ENCODE results near the gene HDAC1.
"Not testable (repeated sequence)": the region's sequence is repeated elsewhere in the genome, so short reads cannot be mapped to it uniquely, and the experiment has no call there.

The HDAC1 gene

GRCh38 chr1:32274646-32275340, 17.1 kb upstream of the HDAC1 start:
- no peak for DNase-seq

DNA sequence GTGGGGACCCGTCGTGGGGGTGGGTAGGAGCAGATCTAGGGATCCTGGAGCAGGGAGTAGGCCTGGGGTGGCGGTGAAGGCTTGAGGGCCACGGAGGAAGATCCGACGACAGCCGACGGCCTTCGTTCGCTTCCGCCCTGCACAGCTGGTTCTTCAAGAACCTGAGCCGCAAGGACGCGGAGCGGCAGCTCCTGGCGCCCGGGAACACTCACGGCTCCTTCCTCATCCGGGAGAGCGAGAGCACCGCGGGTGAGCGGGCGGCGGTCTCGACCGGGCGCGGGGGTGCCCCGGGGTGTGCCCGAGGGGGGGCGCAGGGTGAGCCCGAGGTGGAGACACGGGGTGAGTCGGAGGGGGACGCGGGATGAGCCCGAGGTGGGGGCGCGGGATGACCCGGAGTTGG, 16.5 kb upstream of the HDAC1 start:
- no peak for DNase-seq

DNA sequence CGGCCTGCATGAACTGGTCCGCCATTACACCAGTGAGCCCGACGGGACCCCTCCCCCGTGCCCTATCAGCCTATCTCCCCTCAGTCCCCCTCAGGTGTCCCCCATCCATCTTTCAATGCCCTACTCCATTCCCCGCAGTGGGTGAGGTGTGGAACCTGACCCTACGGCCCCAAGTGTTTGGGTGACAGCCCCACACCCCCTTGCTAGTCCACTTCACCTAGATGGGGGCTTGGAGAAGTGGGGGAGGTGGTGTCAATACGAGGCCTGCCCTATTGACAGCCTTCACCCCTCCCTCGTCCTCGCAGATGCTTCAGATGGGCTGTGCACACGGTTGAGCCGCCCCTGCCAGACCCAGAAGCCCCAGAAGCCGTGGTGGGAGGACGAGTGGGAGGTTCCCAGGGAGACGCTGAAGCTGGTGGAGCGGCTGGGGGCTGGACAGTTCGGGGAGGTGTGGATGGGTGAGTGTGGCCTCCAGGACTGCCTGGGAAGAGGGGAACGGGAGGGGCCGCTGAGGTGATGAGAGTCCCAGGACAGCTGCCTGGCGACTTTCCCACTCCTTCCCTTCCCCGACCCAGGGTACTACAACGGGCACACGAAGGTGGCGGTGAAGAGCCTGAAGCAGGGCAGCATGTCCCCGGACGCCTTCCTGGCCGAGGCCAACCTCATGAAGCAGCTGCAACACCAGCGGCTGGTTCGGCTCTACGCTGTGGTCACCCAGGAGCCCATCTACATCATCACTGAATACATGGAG, 15.7 kb upstream of the HDAC1 start:
- DNase-seq = no peak

- DNase-seq = not testable (repeated sequence)
Observed at GRCh38 chr1:32284777-32285176, 7.1 kb upstream of the HDAC1 start.

GRCh38 chr1:32285658-32286057, 6.2 kb upstream of the HDAC1 start:
- DNase-seq = no peak

DNA sequence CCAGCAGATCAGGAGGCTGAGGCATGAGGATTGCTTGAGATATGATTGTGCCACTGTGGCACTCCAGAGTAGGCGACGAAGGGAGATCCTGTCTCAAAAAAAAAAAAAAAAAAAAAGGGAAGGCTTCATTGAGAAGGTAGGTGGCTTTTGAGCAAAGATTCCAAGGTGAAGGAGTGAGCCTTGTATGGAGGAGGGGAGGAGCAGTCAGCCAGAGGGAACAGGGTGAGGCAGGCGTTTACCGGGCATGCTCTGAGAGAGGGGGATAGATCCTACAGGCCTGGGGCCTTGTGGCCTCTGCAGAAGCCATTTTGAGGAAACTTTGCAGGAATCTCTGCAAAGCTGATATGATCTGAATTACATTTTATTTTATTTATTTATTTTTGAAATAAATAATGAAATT, 5.1 kb upstream of the HDAC1 start:
- DNase-seq = no peak

DNA sequence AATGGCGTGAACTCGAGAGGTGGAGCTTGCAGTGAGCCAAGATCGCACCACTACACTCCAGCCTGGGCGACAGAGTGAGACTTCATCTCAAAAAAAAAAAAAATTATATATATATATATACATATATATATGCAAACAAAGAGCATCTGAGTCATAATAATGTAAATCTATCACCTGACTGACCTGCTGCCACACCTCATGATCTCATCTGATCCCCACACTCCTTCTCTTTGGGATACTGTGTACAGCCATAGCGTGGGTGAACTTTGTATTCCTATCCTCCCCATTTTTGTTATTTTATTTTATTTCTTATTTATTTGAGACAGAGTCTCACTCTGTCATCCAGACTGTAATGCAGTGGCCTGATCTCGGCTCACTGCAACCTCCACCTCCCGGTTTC, 2.6 kb upstream of the HDAC1 start:
- no peak for DNase-seq

DNA sequence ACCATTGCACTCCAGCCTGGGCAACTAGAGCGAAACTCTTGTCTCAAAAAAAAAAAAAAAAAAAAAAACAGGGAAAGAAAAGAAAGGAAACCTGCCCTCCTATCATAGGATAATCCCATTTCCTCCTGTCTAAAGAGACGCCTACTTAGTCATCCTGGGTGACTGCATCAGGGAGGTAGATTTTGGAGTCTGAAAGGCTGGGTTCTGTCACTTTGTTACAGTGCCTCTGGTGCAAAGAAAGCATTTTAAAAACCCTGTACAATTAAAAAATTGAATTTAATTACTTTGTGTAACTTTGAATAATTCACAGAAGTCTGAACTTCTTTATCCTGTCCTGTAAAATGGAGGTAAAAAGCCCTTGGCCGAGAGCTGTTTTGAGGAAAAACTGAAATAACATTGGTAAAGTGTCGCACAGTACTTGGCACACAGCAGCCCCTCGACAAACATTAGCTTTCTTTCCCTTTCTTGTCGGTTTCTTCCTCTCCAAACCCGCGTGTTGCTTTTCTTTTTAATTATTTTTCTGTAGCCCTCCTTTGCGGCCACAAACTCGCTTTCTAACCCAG, 657 bp upstream of the HDAC1 start:
- no peak for DNase-seq

DNA sequence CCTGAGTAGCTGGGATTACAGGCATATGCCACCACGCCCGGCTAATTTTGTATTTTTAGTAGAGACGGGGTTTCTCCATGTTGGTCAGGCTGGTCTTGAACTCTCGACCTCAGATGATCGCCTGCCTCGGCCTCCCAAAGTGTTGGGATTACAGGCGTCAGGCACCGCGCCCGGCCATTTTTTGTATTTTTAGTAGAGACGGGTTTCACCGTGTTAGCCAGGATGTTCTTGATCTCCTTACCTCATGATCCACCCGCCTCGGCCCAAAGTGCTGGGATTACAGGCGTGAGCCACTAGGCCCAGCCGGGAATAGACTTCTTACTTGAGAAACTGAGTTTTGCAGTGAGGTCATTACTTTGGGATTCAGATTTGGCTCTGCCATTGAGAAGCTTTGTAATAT, 6.3 kb downstream of the HDAC1 start:
- not testable (repeated sequence) for DNase-seq

GRCh38 chr1:32299327-32299726, 7.4 kb downstream of the HDAC1 start:
- DNase-seq = no peak

DNA sequence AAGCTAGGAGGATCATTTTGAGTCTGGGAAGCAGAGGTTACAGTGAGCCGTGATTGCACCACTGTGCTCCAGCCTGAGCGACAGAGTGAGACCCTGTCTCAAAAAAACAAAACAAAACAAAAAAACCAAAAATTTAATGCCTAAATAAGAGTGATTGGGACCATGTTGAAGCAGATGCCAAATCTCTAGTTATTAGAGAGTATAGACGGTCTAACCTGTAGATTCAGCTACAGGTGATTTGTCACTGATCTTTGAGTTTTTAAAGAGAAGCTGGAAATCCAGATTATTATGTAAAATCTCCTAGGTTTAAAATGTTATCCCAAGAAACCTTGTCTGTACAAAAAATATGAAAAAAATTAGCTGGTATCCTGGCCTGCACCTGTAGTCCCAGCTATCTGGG, 11.5 kb downstream of the HDAC1 start:
- DNase-seq = no peak

- no peak for DNase-seq
Observed at GRCh38 chr1:32303997-32304622, 12.2 kb downstream of the HDAC1 start.

GRCh38 chr1:32305310-32305709, 13.4 kb downstream of the HDAC1 start:
- DNase-seq = no peak

- DNase-seq = no peak
Observed at GRCh38 chr1:32307324-32307723, 15.4 kb downstream of the HDAC1 start.

DNA sequence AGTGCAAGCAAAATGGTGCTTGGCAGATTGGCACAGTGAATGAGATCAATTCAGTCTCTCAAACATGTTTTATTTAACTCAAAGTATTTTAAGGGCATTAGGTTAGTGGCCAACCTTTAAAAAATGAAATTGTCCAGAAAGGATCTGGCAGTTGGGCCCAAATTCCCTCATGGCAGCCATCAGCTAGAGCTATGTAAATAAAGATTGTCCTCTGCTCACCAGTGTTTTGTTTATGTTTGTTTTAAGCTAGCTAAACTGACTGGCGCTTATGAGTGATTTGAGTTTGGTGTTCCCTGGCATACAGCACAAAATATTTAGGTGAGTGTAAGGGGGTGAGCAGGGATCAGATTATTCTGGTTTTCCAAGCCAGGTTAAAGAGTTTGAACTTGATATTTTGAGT, 18.1 kb downstream of the HDAC1 start:
- DNase-seq = no peak

DNA sequence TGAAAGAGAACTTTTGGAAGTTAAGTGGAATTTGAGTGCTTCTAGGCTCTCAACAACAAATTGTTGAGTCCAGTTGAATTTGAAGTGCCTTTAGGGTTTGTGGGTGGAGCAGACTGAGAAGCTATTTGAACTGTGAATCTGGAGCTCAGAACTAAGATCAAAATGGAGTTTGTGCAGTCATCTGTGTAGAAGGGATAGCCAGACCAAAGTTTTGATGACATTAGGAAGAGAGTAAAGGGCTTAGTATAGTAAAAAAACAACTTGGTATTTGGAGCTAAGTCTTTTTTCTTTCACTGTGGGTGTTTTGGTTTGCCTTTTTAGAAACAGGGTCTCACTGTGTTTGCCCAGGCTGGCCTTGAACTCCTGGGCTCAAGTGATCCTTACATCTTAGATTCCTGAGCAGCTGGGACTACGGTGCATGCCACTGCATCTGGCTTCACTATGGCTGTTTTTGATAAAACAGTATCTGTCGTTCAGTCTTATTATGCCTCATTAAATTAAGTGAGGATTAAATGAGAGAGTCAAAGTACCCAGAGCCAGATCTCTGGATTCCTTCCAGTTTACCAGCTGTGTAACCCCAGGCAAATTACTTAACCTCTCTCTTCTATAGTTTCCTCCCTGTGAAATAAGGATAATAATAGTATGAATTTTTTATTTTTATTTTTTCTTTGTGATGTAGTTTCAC, 20.0 kb downstream of the HDAC1 start:
- no peak for DNase-seq

DNA sequence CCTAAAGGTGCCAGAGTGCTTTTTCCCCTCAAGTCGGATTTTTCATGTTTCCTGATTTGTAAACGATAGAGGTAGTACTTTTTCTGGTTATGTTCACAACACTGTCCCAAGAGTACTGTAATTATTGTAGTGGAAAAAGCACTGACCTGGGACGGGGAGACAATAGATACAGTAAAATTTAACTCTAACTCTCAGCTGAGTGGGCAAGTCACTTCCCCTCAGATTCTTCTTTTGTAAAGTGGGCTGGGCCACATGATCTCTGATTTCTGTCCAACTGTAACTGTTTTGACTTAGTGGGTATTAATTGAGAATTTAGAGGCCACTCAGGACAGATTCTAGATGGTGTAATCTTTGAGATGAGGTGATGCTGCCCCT, 25.0 kb downstream of the HDAC1 start:
- DNase-seq = no peak

DNA sequence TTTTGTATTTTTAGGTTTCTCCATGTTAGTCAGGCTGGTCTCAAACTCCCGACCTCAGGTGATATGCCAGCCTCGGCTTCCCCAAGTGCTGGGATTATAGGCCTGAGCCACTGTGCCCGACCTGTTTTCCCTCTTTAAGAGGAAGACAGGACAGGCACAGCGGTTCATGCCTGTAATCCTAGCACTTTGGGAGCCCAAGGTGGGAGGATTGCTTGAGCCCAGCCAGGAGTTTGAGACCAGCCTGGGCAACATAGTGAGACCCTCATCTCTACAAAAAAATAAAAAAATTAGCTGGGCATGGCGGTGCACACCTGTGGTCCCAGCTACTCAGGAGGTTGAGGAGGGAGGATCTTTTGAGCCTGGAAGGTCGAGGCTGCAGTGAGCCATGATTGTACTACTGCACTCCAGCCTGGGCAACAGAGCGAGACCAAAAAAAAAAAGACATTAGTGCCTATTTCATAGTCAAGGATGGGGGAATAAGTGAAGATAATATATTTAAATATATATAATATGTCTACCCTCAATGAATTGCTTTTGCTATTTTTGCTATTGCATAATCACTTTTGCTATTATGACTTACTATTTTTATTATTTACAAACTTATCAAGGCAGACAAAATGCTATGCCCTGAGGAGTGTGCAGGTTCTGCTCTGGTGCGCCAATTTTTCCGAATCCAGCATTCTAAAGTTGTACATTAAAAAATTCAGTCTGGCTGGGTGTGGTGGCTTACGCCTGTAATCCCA, 26.4 kb downstream of the HDAC1 start:
- DNase-seq = no peak

DNA sequence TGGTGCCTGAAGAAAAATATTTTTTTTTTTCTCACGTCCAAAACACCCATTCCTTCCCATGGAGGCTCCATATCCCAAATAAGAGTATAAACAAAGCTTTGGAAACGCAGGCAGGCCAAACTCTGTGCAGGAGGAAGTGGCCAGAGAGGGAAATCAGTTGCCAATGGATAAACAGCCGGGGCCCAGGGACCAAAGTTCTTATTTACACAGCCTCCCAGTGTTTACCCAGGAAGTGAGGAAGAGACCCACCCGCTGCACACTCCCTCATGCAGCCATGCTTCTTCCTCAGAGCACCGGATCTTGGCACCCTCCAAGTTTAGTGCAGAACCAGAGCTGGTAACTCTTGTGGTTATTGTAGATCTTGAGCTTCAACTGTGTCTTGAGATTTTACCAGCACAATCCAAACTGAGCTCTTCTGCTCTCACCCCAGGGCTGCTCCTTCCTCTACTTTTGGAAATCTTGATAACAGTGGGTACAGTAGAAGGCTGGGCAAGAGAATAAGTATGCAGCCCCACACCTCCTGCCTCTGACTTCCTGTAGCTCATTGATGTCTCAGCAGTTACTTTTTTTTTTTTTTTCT, 29.9 kb downstream of the HDAC1 start:
- no peak for DNase-seq

- DNase-seq = no peak
Observed at GRCh38 chr1:32327204-32327603, 35.3 kb downstream of the HDAC1 start.

- no peak for DNase-seq
Observed at GRCh38 chr1:32329931-32330466, 38.1 kb downstream of the HDAC1 start.

DNA sequence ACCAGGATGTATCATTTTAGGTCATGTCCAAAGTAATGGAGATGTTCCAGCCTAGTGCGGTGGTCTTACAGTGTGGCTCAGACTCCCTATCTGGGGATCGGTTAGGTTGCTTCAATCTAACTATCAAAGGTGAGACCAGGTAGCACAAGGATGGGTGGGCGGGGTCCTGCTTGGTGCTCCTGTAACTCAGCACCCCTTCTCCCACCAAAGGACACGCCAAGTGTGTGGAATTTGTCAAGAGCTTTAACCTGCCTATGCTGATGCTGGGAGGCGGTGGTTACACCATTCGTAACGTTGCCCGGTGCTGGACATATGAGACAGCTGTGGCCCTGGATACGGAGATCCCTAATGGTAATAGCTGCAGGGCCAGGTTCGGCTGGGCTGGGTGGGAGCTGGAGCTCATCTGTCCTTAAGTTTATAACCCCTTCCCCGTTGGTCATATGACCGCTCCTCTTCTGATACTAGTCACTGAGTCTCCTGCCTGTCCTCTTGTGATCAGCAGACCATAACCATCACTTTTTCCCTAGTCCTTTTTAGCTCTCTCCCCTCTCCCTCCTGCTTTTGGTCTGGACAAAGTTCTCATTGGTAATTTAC, 38.8 kb downstream of the HDAC1 start:
- no peak for DNase-seq
